Activated naive CD8-positive, alpha-beta T cell (primary cell): ENCODE data around the gene CACYBP.
"Not testable (repeated sequence)": the region's sequence is repeated elsewhere in the genome, so short reads cannot be mapped to it uniquely, and the experiment has no call there.

Experiments
- H3K27ac Mint-ChIP-seq: one replicate; pipeline ENCODE4 v1.8.0; 2021; ENCODE audit warnings: mixed read lengths
- H3K27me3 Mint-ChIP-seq: one replicate; pipeline ENCODE4 v1.8.0; 2021; ENCODE audit warnings: mixed read lengths
- H3K36me3 Mint-ChIP-seq: one replicate; pipeline ENCODE4 v1.8.0; 2021; ENCODE audit warnings: mixed read lengths
- H3K4me1 Mint-ChIP-seq: one replicate; pipeline ENCODE4 v1.8.0; 2021; ENCODE audit warnings: low read depth, mixed read lengths
- H3K4me3 Mint-ChIP-seq: one replicate; pipeline ENCODE4 v1.8.0; 2021; ENCODE audit warnings: mild to moderate bottlenecking, mixed read lengths
- H3K9me3 Mint-ChIP-seq: one replicate; pipeline ENCODE4 v1.8.0; 2021; ENCODE audit warnings: low read depth, mixed read lengths

Gene CACYBP

DNA sequence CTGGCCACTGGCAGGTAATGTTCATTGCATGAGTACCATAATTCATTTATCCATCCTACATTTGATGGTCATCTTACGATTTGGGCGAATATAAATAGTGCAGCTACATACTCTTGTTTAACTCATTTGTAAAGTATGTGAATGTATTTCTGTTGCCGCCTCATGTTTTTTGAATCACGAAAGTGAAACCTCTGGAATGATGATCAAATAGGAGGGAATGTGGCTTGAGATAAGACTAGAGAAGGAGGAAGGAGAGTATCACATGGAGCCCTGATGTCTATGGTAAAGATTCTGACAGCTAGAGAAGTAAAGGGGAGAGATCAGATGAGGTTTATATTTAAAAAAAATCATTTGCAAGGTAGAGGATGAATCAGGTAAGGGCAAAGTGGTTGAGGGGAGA, 15.5 kb downstream of the CACYBP start:
- H3K36me3 Mint-ChIP-seq, result peaks cover 11% of the 10 kb centered on the region
- H3K27ac Mint-ChIP-seq, result peak overlapping the region; percentile 12
- H3K4me3 Mint-ChIP-seq, result no peak overlapping the region
- peaks cover 5% of the 10 kb centered on the region for H3K4me1 Mint-ChIP-seq
- no peaks in the 10 kb centered on the region for H3K9me3 Mint-ChIP-seq
- no peaks in the 10 kb centered on the region for H3K27me3 Mint-ChIP-seq

GRCh38 chr1:175019524-175019923, 19.8 kb downstream of the CACYBP start:
- no peaks in the 10 kb centered on the region for H3K27me3 Mint-ChIP-seq
- peaks cover under 1% of the 10 kb centered on the region for H3K9me3 Mint-ChIP-seq
- peaks cover 2% of the 10 kb centered on the region for H3K36me3 Mint-ChIP-seq
- peaks cover 32% of the 10 kb centered on the region for H3K4me1 Mint-ChIP-seq
- no peak overlapping the region for H3K4me3 Mint-ChIP-seq
- H3K27ac Mint-ChIP-seq, result peak overlapping the region; percentile 29

DNA sequence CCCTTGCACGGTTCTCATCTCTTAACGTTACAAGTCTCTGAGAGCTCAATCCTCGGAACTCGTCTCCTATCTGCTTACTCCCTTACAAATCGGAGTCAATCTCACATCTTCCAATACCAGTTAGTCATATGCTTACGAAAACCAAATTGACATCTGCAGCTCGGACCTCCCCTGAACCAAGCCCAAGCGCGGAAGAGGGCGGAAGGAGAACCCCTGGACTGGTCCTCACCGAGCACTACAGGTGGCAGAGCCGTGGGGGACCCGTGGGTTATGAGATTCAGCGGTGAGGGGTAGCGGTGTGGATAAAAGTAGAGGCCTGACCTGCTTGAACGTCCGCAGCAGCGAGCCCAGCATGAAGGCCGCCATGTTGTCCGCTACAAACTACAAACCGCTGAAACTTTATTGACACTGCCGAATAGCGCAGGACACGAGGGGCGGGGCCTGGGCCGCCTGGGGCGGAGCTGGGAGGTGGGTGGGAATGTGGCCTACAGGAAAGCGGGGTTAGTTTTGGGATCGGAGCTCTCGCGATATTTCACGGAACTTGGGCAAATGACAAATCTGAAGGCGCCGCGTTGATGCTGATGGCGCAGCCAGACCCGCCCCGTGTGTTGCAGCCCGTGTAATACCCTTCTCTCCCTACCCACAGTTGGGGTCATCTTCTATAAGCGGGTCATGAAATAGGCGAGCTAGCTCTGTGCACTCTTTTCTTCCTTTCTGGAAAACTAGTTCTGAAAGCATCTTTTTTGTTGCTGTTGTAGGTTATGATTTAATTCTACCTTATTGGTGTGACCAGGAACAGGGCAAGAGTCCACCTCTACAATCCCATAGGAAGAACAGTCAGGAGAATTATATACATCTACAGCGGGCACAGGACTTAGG, 23.5 kb downstream of the CACYBP start, which contains the start of gene MRPS14:
MRPS14 (minus strand) TSS at position 383 of the 879 bp plus-strand sequence; CDS start at position 366, 17 bp downstream.
- H3K27ac Mint-ChIP-seq, result peak within 1 kb of the TSS; percentile 97
- no peaks in the 10 kb centered on the region for H3K27me3 Mint-ChIP-seq
- H3K9me3 Mint-ChIP-seq, result peaks cover 4% of the 10 kb centered on the region
- peaks cover 34% of the 10 kb centered on the region for H3K4me1 Mint-ChIP-seq
- H3K4me3 Mint-ChIP-seq, result peak within 1 kb of the TSS; percentile 95
- peaks cover 2% of the 10 kb centered on the region for H3K36me3 Mint-ChIP-seq

GRCh38 chr1:175023922-175024242, 24.1 kb downstream of the CACYBP start:
- Mint-ChIP-seq H3K4me3 (peak overlapping the region; percentile 95), H3K4me1 (peaks cover 34% of the 10 kb centered on the region), H3K27ac (peak overlapping the region; percentile 97)
- not testable (repeated sequence) for H3K9me3 Mint-ChIP-seq, H3K27me3 Mint-ChIP-seq, H3K36me3 Mint-ChIP-seq

DNA sequence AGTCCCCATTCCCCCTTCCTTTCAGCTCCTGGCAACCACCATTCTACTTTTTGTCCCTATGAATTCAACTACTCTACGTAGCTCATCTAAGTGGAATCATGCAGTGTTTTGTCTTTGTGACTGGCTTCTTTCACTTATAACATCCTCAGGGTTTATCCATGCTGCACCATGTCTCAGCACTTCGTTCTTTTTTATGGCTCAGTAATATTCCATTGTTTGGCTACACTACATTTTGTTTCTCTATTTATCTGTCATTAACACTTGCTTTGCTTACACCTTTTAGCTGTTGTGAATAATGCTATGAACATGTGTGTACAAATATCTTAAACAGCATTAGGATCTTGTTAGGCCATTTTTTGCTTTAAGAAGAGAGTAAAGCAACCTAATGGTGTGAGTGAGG, 25.0 kb downstream of the CACYBP start:
- H3K9me3 Mint-ChIP-seq, result peaks cover 4% of the 10 kb centered on the region
- H3K4me3 Mint-ChIP-seq, result peak overlapping the region; percentile 70
- H3K27ac Mint-ChIP-seq, result peak overlapping the region; percentile 97
- H3K36me3 Mint-ChIP-seq, result peaks cover 2% of the 10 kb centered on the region
- no peaks in the 10 kb centered on the region for H3K27me3 Mint-ChIP-seq
- H3K4me1 Mint-ChIP-seq, result peaks cover 40% of the 10 kb centered on the region

- H3K27me3 Mint-ChIP-seq, result no peaks in the 10 kb centered on the region
- H3K36me3 Mint-ChIP-seq, result no peaks in the 10 kb centered on the region
- H3K4me1 Mint-ChIP-seq, result peaks cover 7% of the 10 kb centered on the region
- H3K4me3 Mint-ChIP-seq, result no peak overlapping the region
- no peak overlapping the region for H3K27ac Mint-ChIP-seq
- H3K9me3 Mint-ChIP-seq, result no peaks in the 10 kb centered on the region
Measured at GRCh38 chr1:175033953-175034352, 34.2 kb downstream of the CACYBP start.

DNA sequence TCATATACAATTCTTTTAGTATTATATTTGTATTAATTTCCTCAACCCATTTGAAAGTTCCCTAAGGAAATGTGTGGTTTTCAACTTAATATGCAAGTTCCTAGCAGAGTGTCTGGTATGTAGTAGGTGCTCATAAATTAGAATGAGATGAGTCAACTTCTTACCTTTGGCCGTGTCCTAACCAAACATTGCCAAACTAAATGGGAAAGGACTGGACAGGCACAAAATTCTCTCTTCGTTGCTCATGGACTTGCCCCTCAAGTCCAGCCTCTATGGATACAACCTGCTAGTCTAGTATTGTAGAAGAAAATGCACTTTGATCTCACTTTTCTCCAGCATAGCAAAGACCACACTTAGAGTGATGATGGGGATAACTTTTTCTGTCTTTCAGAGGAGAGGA, 35.0 kb downstream of the CACYBP start:
- no peaks in the 10 kb centered on the region for H3K36me3 Mint-ChIP-seq
- H3K27ac Mint-ChIP-seq, result no peak overlapping the region
- no peaks in the 10 kb centered on the region for H3K27me3 Mint-ChIP-seq
- H3K4me1 Mint-ChIP-seq, result peaks cover under 1% of the 10 kb centered on the region
- H3K9me3 Mint-ChIP-seq, result no peaks in the 10 kb centered on the region
- H3K4me3 Mint-ChIP-seq, result no peak overlapping the region

DNA sequence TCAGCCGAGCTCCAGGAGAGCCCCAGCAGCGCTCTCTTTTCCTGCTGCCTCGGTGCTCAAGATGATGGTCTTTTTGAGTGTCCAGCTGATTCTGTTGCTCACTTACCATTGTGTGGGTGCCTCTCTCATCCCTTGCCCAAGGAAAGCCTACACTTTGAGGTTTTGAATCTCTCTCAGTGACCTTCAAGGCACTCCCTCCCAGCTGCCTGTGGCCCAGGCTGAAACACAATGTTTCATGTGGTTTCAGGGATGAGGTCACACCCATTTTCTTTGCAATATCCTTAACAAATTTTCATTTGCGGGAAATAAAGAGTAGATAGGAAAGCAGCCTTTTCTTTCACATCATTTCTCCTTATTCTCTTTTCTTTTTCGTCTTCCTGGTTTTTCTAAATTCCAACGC, 36.1 kb downstream of the CACYBP start:
- Mint-ChIP-seq H3K27me3 (no peaks in the 10 kb centered on the region), H3K9me3 (no peaks in the 10 kb centered on the region), H3K36me3 (no peaks in the 10 kb centered on the region), H3K27ac (no peak overlapping the region), H3K4me3 (no peak overlapping the region), H3K4me1 (no peaks in the 10 kb centered on the region)

- Mint-ChIP-seq H3K4me3 (no peak overlapping the region), H3K36me3 (no peaks in the 10 kb centered on the region), H3K4me1 (no peaks in the 10 kb centered on the region), H3K27ac (no peak overlapping the region), H3K9me3 (no peaks in the 10 kb centered on the region), H3K27me3 (no peaks in the 10 kb centered on the region)
Measured at GRCh38 chr1:175036476-175036875, 36.7 kb downstream of the CACYBP start.

- Mint-ChIP-seq H3K9me3 (no peaks in the 10 kb centered on the region), H3K27me3 (no peaks in the 10 kb centered on the region), H3K4me3 (no peak overlapping the region), H3K27ac (no peak overlapping the region), H3K4me1 (no peaks in the 10 kb centered on the region), H3K36me3 (no peaks in the 10 kb centered on the region)
Measured at GRCh38 chr1:175037416-175037815, 37.7 kb downstream of the CACYBP start.

GRCh38 chr1:175040324-175040879, 40.7 kb downstream of the CACYBP start:
- H3K4me3 Mint-ChIP-seq, result no peak overlapping the region
- H3K9me3 Mint-ChIP-seq, result no peaks in the 10 kb centered on the region
- H3K27ac Mint-ChIP-seq, result no peak overlapping the region
- peaks cover 4% of the 10 kb centered on the region for H3K27me3 Mint-ChIP-seq
- H3K36me3 Mint-ChIP-seq, result no peaks in the 10 kb centered on the region
- no peaks in the 10 kb centered on the region for H3K4me1 Mint-ChIP-seq

- Mint-ChIP-seq H3K4me1 (no peaks in the 10 kb centered on the region), H3K27me3 (peaks cover 7% of the 10 kb centered on the region), H3K4me3 (no peak overlapping the region), H3K36me3 (no peaks in the 10 kb centered on the region), H3K27ac (no peak overlapping the region), H3K9me3 (no peaks in the 10 kb centered on the region)
Measured at GRCh38 chr1:175042650-175043049, 42.9 kb downstream of the CACYBP start.

DNA sequence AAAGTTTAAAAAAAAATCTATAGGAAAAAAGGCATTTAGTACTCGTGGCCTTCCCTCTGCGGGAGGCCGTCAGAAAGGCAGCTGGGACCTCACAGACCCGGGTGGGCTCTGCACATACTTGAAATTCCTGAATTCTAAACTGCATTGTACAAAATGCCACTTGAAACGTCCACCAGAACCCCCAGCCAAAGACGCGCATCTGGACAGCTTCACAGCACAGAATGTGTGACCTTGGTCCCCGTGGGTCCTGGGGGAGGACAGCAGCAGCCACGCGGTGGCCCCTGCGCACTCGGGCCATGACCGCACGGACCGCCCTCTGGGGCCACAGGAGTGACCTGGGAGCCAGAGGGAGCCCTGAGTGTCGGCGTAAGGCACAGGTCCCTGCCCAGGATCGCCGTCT, 44.1 kb downstream of the CACYBP start:
- H3K4me1 Mint-ChIP-seq, result no peaks in the 10 kb centered on the region
- H3K36me3 Mint-ChIP-seq, result peaks cover 2% of the 10 kb centered on the region
- H3K4me3 Mint-ChIP-seq, result no peak overlapping the region
- H3K9me3 Mint-ChIP-seq, result no peaks in the 10 kb centered on the region
- peaks cover 14% of the 10 kb centered on the region for H3K27me3 Mint-ChIP-seq
- no peak overlapping the region for H3K27ac Mint-ChIP-seq

- H3K36me3 Mint-ChIP-seq, H3K27ac Mint-ChIP-seq, H3K4me3 Mint-ChIP-seq, H3K4me1 Mint-ChIP-seq, H3K9me3 Mint-ChIP-seq: not testable (repeated sequence)
- H3K27me3 Mint-ChIP-seq, result peaks cover 20% of the 10 kb centered on the region
Measured at GRCh38 chr1:175044591-175044990, 44.8 kb downstream of the CACYBP start.

- H3K4me1 Mint-ChIP-seq, result no peaks in the 10 kb centered on the region
- H3K27ac Mint-ChIP-seq, result no peak overlapping the region
- H3K36me3 Mint-ChIP-seq, result peaks cover 2% of the 10 kb centered on the region
- no peak overlapping the region for H3K4me3 Mint-ChIP-seq
- no peaks in the 10 kb centered on the region for H3K9me3 Mint-ChIP-seq
- peaks cover 21% of the 10 kb centered on the region for H3K27me3 Mint-ChIP-seq
Measured at GRCh38 chr1:175045097-175045496, 45.4 kb downstream of the CACYBP start.

DNA sequence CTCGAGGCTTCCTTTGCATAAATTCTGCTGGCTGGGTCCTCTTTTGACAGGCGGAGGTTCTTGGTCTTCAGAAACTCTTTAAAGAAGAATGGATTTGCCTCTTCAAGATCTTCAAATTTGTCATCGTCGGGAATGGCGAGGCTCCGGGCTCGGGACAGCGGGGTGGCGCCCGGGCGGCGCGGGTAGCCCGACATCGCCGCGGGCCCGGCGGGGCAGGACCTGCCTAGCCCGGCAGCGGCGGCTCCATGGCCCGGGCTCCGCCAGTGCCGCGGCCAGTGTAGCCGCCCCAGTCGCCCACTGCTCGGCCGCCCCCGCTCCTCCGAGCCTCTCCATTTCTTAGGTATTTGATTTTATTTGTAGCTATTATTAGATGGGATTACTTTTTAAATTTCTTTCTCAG, 45.8 kb downstream of the CACYBP start:
- Mint-ChIP-seq H3K36me3 (peaks cover 2% of the 10 kb centered on the region), H3K27ac (no peak overlapping the region), H3K27me3 (peaks cover 21% of the 10 kb centered on the region), H3K4me1 (no peaks in the 10 kb centered on the region), H3K4me3 (no peak overlapping the region), H3K9me3 (no peaks in the 10 kb centered on the region)
